Activated CD8-positive, alpha-beta memory T cell treated with anti-CD3 and anti-CD28 coated beads for 36 hours (primary cell): ENCODE data around the gene CIROP. TPM values are rescaled to one million over a fixed set of nuclear protein-coding genes. Genes with fewer than 3 reads are reported as not detected.

Source experiments
- CTCF ChIA-PET: fragments of 350-600 bp; sonication (Branson Sonifier 250); formaldehyde crosslinking; loops from one replicate; lab custom pipeline; 2021; ENCODE audit warnings: antibody characterized with exemption; lab: Charles Lee
- POLR2A ChIA-PET: fragments of 350-600 bp; sonication (Branson Sonifier 250); formaldehyde crosslinking; loops from one replicate; lab custom pipeline; 2021; ENCODE audit warnings: antibody characterized with exemption; lab: Charles Lee
- total RNA-seq, 2 experiments: library from RNA; stranded (reverse); gene quantifications; one replicate each; pipeline ENCODE4 v1.2.3, GENCODE V29; 2021

Gene CIROP
- total RNA-seq, 2 experiments from 2014 or later = not detected

DNA sequence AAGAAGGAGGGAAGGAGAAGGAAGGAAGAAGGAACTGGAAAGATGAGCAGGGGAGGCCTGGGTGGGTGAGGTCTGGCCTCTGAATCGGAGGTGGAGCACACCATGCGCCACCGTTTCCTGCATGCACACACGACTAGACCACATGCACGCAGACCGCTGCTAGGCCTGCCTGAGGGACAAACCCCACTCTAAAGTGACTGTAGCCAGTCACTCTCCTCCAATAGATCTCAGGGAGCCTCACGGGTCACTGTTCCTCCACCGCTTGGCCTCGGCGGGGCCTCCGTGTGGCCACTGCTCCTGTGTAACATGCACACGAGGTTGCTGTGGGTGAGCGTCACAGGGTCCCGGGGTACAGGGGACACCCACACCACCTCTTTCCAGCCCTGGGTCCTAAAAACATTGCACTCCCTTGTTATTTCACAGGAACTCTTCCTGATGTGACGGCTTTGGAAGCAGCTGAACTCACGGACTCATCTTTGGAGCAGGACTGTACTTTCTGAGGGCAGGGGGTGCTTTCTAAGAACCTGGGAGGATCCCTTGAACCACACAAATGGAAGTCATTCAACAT is 31.9 kb upstream of the CIROP start:
- CTCF ChIA-PET = interaction anchor here (0.9 to 2.4 kb wide), 2 partner anchors 8 to 16 kb away, joined by 3 to 8 read pairs; no protein-coding TSS in a partner anchor
- POLR2A ChIA-PET = no interaction called here

DNA sequence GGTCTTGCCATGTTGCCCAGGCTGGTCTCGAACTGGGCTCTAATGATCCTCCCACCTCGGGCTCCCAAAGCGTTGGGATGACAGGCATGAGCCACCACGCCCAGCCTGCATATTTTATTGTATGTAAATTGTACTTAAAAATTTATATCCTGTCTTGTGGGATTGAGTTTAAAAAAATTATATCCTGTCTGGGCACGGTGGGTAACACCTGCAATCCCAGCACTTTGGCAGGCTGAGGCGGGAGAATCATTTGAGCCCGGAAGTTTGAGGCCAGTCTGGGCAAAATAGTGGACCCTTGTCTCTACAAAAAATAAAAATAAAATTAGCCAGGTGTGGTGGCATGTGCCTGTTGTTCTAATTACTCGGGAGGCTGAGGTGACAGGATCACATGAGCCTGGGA is 28.2 kb upstream of the CIROP start:
- POLR2A ChIA-PET = no interaction called here
- CTCF ChIA-PET = no interaction called here

DNA sequence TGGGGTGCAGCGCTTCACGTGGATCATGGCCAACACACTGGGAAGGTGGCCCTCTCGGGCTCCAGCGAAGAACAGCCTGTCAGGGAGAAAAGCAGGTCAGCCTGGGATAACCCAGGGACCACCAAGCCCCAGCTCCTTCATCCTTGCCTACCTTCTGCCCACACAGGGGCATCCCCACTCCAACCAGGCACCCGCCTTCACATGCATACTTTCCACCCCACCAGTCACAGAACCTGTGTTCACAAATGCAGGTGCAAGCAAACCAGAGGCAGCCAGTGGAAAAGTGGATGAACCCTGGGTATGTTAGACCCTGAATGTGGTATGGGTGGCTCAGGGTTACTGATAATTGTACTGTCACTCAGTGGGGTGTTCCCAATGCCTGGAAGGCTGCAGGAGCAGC is 26.7 kb upstream of the CIROP start:
- CTCF ChIA-PET = interaction anchor here (0.9 to 1.4 kb wide), 3 partner anchors 11 to 168 kb away, joined by 3 to 4 read pairs (median 3); no protein-coding TSS in a partner anchor
- POLR2A ChIA-PET = no interaction called here

DNA sequence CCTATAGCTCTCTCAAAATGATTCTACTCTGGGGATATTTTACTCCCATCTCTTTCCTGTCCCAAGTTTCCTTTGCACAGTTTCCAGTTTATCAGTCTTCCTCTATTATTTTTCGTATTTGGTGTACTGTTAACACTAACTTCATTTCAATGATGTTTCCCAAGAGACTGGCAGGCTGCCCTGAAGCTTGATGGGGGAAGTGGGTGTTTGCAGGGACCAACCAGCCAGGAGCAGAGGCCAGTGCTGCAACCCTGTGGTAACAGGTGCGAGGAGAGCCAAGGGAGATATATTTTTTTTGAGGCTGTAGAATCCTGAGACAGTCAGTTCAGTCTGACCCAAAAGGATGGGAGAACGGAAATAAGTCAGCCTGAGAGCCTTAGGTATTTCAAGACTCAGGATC is 26.1 kb upstream of the CIROP start:
- CTCF ChIA-PET = interaction anchor here (0.9 to 1.4 kb wide), 3 partner anchors 10 to 168 kb away, joined by 3 to 4 read pairs (median 3); no protein-coding TSS in a partner anchor
- POLR2A ChIA-PET = no interaction called here

DNA sequence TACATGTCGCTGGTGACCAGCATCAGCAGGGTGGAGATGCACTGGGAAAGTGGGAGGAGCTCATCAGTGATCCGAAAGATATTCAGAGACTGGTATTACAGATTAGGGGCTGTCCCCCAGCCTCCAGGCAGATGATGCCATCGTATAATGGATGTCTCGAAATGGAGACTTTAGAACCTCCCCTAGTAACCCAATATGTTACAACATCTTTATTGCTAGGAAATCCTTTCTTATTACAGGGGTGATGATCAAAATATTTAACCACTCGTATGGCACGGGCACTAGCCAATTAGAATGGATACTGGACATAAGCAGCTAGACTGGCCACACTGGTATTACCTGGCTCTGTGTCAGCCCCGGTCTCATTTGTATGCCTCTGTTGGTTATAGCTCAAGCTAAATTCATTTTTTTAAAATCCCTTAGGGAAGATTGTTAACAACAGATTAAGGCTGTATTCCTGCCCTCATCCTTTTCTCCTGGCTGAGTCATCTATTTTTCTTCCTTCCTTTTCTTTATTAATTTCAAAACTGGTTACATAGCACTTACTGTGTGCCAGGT is 25.0 kb upstream of the CIROP start:
- ChIA-PET CTCF (interaction anchor here (1.4 kb wide), 1 partner anchor 169 kb away, joined by 3 read pairs; no protein-coding TSS in a partner anchor), POLR2A (no interaction called here)

DNA sequence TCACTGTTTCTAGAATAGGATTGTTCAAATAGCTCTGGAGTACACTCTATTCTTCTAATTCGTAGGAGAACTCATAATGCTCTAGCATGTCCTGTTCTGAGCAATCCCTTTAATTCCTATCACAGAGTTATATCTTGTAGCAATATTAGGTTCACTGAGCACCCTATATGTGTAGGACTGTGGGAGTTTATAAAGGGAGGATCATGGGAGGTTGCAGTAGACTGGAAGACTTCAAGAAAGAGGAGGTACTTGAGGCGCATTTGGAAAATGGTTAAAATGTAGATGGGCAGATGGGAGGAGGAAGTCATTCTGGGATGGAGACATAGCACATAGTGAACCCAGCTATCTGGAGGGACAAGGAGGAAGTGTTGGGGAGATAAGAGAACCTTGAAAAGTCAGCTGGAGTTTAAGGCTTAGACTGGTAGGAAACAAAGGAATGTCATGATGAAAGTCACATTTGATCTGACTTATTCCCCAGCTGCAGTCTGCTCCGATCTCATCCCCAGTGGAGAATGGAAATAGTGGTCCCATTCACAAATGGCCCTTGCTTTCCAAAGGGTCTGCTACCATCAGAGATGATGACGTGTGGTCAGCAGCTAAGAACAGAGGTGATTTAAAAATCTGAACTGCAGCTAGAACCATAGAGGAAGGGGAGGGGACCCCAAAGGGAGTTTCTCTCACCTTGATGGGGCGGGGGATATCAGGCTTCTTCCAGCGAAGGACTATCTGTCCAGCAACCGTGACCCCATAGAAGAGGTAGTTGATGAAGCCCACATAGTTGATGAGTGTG is 24.4 kb upstream of the CIROP start:
- CTCF ChIA-PET = interaction anchor here (1.0 kb wide), 1 partner anchor 8 kb away, joined by 3 read pairs; no protein-coding TSS in a partner anchor
- POLR2A ChIA-PET = no interaction called here

DNA sequence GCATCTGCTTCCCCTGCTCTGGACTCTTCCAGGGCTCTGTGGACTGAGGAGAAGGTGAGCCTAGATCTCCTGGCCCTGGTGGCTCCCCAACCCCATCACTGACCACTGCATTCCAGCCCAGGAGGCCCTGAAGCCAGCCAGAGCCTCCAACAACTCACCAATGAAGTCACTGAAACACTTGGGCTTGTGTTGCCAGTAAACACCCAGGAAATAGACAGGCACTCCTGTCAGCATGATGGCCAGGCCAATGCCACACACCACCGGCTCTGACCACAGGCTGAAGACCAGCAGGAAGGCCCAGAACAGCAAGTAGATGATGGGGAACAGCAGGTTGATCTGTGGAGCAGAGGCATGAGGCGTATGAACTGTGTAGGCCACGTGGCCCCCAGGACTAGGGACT is 23.1 kb upstream of the CIROP start:
- ChIA-PET POLR2A (no interaction called here), CTCF (interaction anchor here (1.0 kb wide), 1 partner anchor 9 kb away, joined by 3 read pairs; no protein-coding TSS in a partner anchor)

DNA sequence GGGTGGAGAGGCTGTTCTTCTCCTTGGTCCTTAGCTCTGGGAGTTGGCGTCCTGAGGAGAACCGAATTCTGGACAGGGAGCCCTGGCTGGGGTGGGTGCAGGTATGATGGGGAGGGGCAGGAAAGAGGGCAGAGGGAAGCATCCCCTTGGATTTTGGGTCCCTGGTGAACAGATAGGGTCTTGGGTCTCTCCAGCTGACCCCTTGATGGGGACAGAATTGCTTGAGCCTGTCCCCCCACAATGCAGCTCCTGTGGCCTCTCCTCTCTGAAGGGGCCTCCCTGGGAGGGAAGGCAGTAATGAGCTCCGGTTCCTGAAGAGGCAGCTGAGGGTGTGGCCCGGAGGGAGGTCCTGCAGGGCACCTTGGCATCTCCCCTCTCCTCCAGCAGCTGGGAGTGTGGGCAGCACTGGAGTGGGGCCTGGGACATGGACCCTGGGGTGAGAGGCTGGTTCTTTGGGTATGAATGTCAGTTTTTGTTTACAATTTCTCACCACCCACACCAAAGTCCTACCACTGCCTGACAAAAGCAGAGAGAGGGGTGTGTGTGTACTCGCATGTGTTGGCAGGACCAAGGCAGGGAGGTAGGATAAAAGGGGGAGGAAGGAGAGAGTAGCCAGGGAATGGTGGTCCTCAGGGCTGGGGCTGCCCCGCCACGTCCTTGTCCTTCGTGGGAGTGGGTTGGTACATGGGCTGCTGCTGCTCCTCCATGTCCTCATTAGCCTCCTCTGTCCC is 21.9 kb upstream of the CIROP start:
- POLR2A ChIA-PET = no interaction called here
- CTCF ChIA-PET = no interaction called here

DNA sequence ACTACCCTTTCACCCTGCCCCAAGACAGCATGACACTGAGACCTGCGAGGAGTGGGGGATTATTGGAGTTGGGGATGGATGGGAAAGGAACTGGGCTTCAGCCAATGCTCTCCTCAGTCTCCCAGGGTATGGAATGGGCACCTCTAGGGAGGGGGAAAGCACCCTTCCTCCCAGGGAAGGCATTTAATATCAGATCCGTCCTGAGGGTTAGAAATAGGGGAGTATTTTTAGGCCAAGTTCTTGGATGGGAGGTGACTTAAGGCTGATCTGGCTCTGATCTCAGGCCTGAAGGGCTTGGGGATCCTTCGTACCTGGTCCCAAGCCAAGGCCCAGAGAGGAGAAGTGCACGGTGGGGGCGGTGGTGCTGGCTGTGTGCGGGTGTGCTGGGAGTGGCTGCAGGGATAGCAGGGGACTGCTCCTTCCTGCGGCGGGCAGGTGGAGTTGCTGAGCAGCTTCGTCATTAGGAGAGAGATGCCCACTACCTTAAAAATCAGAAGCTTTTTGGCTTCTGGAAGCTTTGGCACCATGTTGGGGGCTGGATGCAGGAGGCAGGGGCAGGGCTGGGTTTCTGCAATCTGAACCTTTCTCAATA is 21.2 kb upstream of the CIROP start:
- CTCF ChIA-PET = no interaction called here

DNA sequence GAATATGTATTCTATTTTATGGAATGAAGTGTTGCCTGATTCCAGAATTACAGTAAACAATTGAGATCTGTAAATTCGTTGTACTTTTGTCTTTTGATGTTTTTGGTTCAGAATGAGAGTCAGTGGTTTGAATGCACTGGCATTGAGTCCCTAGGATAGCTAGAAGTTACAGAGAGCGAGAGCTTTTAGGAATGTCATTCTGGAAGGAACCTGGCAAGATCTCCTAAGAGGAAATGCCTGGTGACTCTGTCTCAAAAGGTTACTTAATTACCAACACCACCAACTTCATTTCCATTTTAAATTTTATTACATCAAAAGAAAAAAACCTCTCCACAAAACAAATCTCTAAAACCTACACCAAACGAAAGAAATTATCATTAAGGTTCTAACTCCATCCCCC is 20.2 kb upstream of the CIROP start:
- ChIA-PET POLR2A (interaction anchor here (0.5 kb wide), 1 partner anchor 54 kb away, joined by 5 read pairs; no protein-coding TSS in a partner anchor), CTCF (interaction anchor here (2.7 kb wide), 1 partner anchor 62 kb away, joined by 7 read pairs; no protein-coding TSS in a partner anchor)

More for the DNA sequence above, 21.2 kb upstream of the CIROP start:
- POLR2A ChIA-PET = no interaction called here

DNA sequence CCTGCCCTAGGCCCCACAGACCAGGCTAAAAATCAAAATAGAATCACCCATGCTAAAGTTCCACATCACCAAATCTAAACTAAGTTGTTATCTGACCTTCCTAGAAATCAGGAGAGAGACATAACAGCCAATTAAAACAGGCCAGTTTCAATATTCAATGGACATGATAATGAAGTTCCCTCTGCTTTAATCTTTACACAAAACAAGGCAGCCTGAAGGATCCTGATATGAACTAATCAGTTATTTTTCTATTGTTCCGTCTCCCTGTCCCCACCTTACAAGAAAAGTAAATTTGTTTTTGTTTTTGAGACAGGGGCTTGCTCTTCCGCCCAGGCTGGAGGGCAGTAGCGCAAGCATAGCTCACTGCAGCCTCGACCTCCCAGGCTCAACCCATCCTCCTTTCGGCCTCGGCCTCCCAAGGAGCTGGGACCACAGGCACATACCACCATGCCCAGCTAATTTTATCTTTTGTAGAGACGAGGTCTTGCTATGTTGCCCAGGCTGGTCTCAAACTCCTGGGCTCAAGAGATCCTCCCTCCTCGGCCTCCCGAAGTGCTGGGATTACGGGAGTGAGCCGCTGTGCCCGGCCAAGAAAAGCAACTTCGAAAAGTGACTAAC is 19.7 kb upstream of the CIROP start:
- ChIA-PET CTCF (interaction anchor here (1.6 to 2.7 kb wide), 2 partner anchors 63 to 256 kb away, joined by 4 to 7 read pairs; no protein-coding TSS in a partner anchor), POLR2A (no interaction called here)

DNA sequence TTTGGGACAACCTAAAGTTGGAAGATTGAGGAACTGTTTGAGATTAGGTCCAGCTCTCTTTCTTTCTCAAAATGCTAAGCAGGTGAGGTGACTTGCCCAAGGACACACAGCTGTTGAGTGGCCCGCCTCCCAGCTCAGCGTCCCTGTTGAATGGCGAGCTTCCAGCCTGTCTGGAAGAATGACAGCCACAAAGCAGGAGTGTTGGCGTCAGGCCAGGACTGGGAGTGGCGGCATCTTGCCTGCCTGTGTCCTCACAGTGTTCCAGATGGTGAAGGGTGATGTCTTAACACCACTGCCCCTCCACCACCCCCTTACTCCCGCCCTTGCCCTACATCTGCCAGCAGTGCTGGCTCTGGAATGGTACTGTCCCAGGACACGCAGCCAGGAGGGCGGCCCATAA is 18.6 kb upstream of the CIROP start:
- ChIA-PET POLR2A (no interaction called here), CTCF (interaction anchor here (0.7 to 2.7 kb wide), 4 partner anchors 64 to 1173 kb away, joined by 3 to 7 read pairs (median 4); no protein-coding TSS in a partner anchor)

DNA sequence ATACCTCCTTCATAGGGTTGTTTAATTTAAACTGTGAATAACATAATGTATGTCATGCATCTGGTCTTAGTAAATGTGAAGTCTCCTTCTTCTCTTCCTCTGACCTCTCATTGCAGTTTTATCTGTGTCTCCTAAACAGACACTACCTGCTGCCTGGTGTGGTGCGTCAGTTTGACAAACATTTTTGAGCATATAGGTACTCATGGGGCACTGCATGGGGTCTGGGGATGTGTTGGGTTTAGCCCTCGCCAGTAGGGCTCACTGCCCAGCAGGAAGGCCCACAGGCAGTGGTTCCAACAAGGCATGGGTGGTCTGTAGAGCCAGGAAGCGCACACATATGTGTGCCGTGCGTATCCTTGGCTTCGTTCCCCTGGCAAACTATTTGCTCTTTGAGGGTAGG is 17.3 kb upstream of the CIROP start:
- CTCF ChIA-PET = interaction anchor here (0.8 to 2.8 kb wide), 10 partner anchors 20 to 182 kb away, joined by 3 to 17 read pairs (median 7); partner anchors contain the start of genes ACIN1 and C14orf119
- POLR2A ChIA-PET = no interaction called here

DNA sequence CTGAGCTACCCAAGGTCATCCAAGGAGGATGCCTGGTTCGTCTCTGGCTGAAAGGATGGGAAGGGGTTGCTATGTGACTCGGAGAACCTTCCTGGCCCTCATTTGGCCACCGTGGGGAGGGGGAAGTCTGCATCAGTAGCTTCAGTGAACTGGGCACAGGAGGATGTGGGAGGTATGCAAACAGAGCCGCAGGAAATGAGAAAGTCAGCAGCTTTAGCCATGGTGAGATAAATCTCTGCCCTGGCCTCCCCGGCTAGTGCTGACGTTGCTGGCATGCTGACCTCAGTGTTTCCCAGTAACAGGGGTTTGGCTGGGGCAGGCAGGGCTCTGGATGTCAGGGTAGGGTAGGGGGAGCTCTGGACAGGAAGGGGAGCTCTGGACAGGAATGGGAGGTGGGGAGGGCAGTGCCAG is 16.6 kb upstream of the CIROP start:
- ChIA-PET CTCF (interaction anchor here (0.7 to 2.9 kb wide), 26 partner anchors 11 to 260 kb away, joined by 3 to 17 read pairs (median 4); partner anchors contain the start of genes ACIN1, C14orf119, CIROP and PABPN1), POLR2A (interaction anchor here (0.6 to 2.0 kb wide), 2 partner anchors 26 to 164 kb away, joined by 4 to 5 read pairs; partner anchors contain the start of genes ACIN1 and C14orf119)

DNA sequence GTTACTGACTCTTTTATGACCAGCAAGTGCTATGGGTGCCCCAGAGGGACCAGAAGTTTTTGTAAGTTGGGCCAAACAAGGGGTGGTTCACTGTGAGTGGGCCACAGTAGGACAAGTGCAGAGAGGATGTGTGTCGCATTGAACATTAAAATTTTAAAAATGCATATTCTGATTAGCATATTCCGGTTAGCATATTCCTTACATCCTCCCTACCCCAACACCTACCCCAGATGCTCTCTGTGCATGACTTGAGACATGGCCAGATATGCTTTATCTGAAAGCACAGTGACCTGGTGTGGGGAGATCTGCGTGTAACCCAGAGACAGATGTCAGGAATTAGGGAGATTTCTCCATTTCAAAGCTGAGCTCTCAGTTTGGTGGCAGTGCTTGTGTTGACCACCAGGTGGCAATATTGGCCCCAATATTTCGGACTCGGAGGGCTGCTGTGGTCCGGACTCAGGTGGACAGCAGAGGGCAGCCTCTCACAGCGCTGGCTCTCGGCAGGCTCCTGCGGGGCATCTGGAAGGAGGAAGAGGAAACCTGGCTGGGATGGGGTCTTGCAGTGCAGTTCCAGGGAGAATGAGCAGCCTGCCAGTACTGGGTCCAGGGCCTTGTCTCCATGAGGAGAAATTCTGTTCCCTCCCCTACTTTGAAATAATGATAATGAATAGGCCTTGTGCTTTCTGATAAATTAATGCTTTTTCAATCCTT is 15.9 kb upstream of the CIROP start:
- CTCF ChIA-PET = interaction anchor here (0.6 to 2.9 kb wide), 45 partner anchors 8 to 261 kb away, joined by 3 to 17 read pairs (median 4); partner anchors contain the start of genes ACIN1, C14orf119, CDH24 and CIROP
- POLR2A ChIA-PET = interaction anchor here (0.6 to 2.0 kb wide), 2 partner anchors 26 to 163 kb away, joined by 4 to 5 read pairs; partner anchors contain the start of genes ACIN1 and C14orf119

DNA sequence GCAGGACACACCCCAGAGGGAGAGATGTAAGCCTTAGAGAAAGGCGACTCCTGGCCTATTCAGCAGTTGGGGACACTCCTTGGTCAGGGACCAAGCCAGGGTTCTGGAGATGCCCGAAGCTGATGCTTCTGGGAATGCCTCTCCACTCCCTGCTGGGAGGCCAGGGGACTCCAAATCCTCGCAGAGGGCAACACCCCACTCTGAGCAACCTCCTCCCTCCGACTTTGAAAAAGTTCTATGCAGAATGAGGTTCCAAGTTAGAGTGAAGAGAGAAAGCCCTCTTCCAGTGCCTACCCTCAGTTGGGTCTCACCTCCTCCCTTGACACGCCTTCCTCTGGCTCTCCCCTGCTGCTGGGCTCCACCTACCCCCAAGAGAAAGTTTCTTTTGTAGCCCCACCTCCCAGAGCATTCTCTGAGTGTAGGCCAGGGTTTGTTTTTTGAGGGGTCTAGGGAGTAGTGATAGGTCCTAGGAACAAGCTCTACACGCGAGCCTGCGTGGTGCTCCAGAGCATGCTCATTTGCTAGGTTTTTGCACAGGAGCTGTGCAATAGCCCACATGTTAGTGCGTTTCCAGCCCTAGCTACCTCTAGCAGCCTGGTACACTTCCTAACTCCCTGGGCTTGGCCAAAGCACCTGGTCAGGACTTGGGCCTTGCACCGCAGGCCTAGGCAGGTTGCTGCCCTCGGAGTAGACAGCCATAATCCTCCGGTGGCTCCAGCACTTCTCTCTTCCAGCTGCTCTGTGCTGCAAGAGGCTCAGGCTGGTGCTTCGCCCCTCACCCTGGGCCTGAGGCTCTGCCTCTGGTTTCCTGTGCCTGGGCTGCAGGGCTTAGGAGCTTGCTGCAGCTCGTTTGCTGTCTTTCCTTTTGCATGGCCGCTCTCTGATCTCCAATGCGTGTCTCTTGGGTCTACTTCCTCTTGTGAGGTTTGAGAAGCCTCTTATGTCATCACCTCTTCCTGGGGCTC is 14.9 kb upstream of the CIROP start:
- CTCF ChIA-PET = interaction anchor here (0.5 to 2.9 kb wide), 16 partner anchors 11 to 549 kb away, joined by 3 to 15 read pairs (median 4); partner anchors contain the start of genes ACIN1, C14orf119 and CDH24
- POLR2A ChIA-PET = interaction anchor here (0.5 to 2.0 kb wide), 3 partner anchors 25 to 310 kb away, joined by 3 to 6 read pairs (median 5); partner anchors contain the start of genes ACIN1 and C14orf119
